ENCODE measurements around the gene TESK2.
"Not testable (repeated sequence)": the region's sequence is repeated elsewhere in the genome, so short reads cannot be mapped to it uniquely, and the experiment has no call there.

TESK2 gene

DNA sequence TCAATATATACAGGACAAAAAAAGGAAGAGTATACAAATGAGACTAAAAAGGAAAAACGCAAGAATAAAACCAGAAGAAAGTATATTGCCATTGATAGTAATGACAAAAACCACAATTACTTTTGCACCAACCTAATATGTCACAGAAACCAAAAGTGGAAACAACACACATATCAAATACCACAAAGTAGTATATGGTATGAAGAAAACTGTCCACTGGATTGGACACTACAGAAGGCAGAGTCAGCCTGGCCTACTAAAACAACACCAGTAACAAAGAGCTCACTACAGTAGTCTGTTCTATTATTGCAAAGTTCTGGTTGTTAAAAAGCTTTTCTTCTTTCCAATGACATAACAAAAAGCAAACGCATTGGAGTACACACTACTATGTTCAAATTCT lies 17.7 kb downstream of the TESK2 start:
- no peak for DNase-seq (ENCODE audit: low spot score)

DNA sequence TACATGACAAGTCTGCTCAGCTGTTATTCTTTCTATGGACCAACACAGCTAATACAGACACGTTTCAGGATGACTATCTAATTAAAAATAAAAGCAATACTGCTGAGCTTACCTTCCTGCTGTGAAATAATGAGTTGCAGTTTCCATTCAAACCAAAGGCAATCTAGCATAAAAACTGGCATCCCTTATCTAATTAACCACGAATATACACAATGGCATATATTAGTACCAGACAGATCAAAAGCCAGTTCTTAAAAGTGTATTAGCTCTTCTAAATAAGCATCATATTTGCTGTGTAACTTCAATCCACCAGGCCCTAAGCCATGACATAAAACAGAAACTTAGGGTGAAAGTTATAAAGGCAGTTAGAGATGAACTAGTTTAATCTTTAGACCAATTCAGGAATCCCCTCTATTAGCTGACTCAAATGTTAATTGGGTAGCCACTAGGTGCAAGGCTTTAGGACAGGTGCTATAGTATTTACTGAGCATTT lies 20.6 kb downstream of the TESK2 start:
- DNase-seq (ENCODE audit: low spot score) = no peak

DNA sequence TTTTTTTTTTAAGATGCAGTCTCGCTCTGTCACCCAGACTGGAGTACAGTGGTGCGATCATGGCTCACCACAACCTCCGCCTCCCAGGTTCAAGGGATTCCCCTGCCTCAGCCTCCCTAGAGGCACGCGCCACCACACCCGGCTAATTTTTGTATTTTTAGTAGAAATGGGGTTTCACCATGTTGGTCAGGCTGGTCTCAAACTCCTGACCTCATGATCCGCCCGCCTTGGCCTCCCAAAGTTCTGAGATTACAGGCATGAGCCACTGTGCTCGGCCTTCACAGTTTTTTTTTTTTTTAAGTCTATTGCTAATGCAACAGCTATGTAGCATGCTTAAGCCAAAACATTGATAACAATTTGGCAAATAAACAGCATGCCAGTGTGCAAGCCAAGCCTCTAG lies 23.6 kb downstream of the TESK2 start:
- not testable (repeated sequence) for DNase-seq (ENCODE audit: low spot score)

GRCh38 chr1:45465277-45465676 lies 25.7 kb downstream of the TESK2 start:
- DNase-seq (ENCODE audit: low spot score) = no peak

DNA sequence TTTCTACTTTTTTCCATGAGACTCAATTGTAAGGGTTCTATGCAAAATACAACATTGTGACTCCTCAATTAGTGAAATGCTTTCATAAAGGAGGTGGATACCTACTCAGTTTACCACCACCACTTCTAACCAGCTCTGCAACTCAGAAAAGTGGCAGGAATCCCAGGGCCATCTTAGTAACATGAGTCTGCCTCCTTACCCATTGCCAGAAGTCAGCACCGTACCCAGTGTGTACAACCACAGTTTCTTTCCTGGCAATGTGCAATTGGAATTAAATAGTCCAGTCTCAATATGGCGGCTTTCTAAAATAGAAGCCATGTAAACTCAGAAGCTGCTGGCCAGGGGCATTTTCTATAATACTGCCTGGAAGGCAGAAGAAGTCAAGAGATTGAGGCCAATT lies 32.1 kb downstream of the TESK2 start:
- DNase-seq (ENCODE audit: low spot score) = no peak

- DNase-seq (ENCODE audit: low spot score) = no peak
These were observed 34.4 kb downstream of the TESK2 start for GRCh38 chr1:45456531-45456930.

DNA sequence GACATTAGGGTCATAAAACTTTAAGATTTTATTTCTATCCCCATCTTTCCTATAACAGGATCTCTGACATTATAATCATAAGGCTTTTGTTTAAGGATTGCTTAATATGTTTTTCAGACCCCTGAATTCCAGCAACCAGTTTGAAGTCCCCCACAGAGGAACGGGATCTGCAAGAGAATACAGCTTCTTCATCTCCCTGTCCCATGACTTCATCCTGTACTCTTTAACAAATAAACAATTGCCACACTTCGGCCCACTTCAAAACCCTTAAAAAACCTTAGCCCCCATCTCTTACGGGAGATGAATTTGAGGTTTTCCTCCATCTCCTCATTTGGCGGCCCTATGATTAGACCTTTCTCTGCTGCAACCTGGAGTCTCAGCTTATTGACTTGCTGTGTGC lies 35.8 kb downstream of the TESK2 start:
- DNase-seq (ENCODE audit: low spot score) = no peak

GRCh38 chr1:45454464-45454863 lies 36.5 kb downstream of the TESK2 start:
- no peak for DNase-seq (ENCODE audit: low spot score)

DNA sequence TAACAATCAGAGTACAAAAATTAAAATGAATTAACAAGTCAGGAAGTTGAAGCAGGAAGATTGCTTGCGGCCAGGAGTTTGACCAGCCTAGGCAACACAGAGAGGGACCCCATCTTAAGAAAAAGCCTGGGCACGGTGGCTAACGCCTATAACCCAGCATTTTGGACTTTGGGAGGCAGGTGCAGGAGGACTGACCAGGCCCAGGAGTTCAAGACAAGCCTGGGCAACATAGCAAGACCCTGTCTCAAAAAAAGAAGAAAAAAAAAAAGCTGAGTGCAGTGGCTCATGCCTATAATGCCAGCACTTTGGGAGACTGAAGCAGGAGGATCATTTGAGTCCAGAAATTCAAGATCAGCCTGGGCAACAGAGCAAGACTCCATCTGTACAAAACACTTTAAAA lies 38.5 kb downstream of the TESK2 start:
- no peak for DNase-seq (ENCODE audit: low spot score)

- DNase-seq (ENCODE audit: low spot score) = no peak
These were observed 42.6 kb downstream of the TESK2 start for GRCh38 chr1:45448357-45448756.

DNA sequence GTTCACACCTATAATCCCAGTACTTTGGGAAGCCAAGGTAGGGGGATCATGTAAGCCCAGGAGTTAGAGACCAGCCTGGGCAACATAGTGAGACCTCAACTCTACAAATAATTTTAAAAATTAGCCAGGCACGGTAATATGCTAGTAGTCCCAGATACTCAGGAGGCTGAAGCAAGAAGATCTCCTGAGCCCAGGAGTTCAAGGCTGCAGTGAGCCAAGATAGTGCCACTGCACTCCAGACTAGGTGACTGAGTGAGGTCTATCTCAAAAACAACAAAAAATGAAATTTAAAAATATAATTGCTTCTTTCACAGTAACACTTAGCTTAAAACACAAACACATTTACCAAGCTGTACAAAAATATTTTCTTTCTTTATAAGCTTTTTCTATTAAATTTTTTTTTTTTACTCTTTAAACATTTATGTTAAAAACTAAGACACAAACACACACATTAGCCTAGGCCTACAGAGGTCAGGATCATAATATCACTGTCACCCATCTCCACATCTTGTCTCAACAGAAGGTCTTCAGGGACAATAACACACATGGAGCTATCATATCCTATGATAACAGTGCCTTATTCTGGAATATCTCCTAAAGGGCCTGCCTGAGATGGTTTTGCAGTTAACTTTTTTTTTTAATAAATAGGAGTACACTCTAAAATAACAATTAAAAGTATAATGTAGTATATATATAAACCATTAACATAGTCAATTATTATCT lies 43.9 kb downstream of the TESK2 start:
- no peak for DNase-seq (ENCODE audit: low spot score)

- DNase-seq (ENCODE audit: low spot score) = no peak
These were observed 44.4 kb downstream of the TESK2 start for GRCh38 chr1:45446530-45446929.

DNA sequence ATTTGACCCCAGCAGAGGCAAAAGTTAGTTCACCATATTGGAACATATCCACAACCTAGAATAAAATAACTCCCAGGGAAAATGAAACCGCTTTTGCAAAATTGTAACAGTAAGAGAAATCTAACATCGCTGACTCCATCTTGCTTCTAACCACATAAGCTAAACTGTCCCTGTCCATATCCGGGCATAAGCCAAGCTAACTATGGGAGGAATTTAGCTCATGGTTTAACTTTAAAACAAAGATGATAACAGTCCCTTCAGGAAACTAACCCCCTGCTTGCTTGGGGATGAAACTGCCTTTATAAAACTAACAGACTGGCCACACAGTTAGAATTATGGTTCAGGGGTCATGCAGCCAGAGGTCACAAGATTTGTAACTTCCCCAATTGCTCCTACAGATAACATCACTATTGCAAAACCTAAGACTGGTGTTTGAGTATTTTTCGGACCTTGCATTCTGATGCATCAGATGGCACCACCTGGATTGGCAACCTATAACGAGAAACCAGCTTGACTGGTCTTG lies 46.3 kb downstream of the TESK2 start:
- no peak for DNase-seq (ENCODE audit: low spot score)

DNA sequence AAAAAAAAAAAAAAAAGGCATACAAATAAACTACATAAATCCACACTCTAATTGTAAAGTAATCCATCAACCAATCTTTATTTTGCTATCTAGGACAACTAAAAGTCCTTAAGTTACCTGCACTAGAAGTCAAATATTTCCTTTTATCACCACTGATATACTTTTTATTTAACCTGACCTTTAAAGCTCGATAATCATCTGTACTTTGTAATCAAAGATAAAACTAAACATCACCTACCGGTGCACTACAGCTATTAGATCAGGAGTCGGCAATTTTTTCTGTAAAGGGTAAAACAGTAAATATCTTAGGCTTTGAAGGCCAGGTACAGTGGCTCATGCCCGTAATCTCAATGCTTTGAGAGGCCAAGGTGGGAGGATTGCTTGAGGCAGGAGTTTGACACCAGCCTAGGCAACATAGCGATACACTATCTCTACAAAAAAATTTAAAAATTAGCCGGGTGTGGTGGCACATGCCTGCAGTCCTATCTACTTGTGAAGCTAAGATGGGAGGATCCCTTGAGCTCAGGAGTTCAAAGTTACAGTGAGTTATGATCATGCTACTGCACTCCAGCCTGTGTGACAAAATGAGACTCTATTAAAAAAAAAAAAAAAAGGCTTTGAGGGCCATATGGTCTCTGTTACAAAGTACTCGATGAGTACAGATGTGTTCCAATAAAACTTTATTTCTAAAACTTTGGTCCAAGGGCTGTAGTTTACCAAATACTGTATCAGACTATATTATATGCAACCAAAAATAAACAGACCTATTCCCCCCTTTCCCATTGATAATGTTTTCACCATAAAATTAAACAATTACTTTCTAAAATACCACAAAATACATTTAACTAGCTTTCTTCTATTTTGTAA lies 47.1 kb downstream of the TESK2 start:
- no peak for DNase-seq (ENCODE audit: low spot score)

DNA sequence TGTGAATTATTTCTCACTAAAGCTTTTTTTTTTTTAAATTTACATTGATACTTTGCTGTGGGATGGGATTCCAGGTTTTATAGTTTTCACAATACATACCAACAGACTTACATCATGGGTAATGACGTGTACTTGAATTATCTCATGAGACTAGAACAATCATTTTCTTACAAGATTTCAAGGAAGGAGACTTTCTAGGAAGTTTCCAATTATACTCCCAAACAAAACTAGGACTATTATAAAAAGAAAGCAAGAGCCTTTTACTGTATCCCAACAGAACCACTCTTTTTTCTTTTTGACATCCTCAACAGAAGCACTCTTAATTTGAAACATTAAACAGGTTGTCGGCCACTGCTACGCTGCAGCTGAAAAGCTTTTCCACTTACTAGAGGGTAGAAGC lies 48.7 kb downstream of the TESK2 start:
- DNase-seq (ENCODE audit: low spot score) = no peak

DNA sequence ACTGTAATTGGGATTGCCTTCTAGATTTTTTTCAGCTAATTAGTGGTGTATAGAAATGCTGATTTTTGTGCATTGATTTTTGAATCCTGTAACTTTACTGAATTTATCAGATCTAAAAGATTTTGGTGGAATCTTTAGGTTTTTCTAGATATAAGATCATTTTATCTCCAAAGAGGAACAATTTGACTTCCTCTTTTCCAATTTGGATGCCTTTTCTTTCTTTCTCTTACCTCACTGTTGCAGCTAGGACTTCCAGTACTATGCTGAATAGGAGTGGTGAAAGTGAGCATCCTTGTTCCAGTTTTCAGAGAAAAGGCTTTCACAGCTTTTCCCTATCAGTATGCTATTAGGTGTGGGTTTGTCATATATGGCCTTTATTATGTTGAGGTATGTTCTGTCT lies 53.6 kb downstream of the TESK2 start:
- no peak for DNase-seq (ENCODE audit: low spot score)

GRCh38 chr1:45430490-45430889 lies 60.5 kb downstream of the TESK2 start:
- no peak for DNase-seq (ENCODE audit: low spot score)

DNA sequence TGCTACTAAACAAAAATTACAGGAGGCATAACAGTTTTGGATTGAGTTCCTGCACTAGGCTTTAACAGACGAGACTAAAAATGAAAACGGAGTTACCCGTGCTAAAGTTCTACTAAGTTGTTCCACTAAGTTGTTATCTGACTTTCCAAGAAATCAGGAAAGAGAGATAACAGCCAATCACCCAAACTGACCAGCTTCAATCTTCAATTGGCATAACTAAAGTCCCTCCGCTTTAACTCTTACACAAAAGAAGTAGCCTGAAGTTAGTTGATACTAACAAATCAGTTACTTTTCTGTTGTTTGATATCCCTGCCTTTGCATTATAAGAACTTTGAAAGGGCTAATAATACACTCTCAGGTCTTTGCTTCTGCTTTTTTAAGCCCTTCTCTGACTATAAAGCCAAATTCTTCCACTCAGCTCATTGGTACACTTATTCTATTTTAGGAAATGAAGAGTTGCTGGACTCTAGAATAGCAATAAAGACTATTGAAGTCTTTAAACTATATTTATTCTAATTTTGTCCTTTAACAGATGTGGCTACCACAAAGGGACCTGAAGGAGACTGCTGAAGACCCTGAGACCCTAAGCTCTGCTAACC lies 61.3 kb downstream of the TESK2 start:
- DNase-seq (ENCODE audit: low spot score) = no peak

GRCh38 chr1:45423906-45424678 lies 66.9 kb downstream of the TESK2 start:
- DNase-seq (ENCODE audit: low spot score) = no peak

- DNase-seq (ENCODE audit: low spot score) = no peak
These were observed 69.0 kb downstream of the TESK2 start for GRCh38 chr1:45421935-45422334.

DNA sequence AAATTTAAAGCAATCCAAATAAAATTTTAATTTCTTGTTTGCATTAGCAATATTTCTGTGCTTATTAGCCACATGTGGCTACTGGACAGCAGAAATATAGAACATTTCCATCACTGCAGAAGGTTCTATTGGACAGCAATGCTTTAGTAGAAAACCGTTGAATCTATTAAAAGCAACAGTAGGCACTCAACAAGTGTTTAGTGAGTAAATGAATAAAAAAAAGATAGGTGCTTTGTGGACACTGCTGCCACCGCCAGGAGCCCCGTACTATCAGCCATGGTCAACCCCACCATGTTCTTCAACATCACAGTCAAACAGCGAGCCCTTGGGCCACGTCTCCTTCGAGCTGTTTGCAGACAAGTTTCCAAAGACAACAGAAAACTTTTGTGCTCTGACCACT lies 76.2 kb downstream of the TESK2 start:
- no peak for DNase-seq (ENCODE audit: low spot score)

- no peak for DNase-seq (ENCODE audit: low spot score)
These were observed 78.1 kb downstream of the TESK2 start for GRCh38 chr1:45412899-45413298.
